Lower leg skin (tissue), 3 donors: ENCODE measurements around the gene MEX3D.

Experiments
- CTCF ChIP-seq, 3 donors: fragments of 450-650 bp; IDR thresholded peaks; one replicate each; pipeline ENCODE4 v1.5.1; 2016; ENCODE audit warnings: antibody characterized with exemption in 3 of 3, mild to moderate bottlenecking in 3 of 3, moderate library complexity in 2 of 3
- POLR2A ChIP-seq, 2 donors: fragments of 450-650 bp; IDR thresholded peaks; one replicate each; pipeline ENCODE4 v1.6.1; 2016 to 2017; ENCODE audit warnings: antibody characterized with exemption in 2 of 2, mild to moderate bottlenecking in 1 of 2, moderate library complexity in 1 of 2

GRCh38 chr19:1511318-1512317 lies 56.5 kb downstream of the MEX3D start:
- TF ChIP-seq CTCF (IDR thresholded peaks at IDR 0.05) (no peak), POLR2A (IDR thresholded peaks at IDR 0.05) (no peak)
